Parathyroid adenoma (tissue), 2 donors: ENCODE data around the gene RASAL2.

ENCODE experiments used
- H2AFZ ChIP-seq: fragments of 300-600 bp; sonication (generic); one replicate; pipeline ENCODE4 v1.7.0; 2017; ENCODE audit warnings: antibody characterized with exemption, mild to moderate bottlenecking
- H3K27ac ChIP-seq: fragments of 300-600 bp; sonication (generic); one replicate; pipeline ENCODE4 v1.7.0; 2017
- H3K27me3 ChIP-seq: fragments of 300-600 bp; sonication (generic); one replicate; pipeline ENCODE4 v1.7.0; 2017; ENCODE audit warnings: low read length; ENCODE audit not compliant: control insufficient read depth, insufficient read depth
- H3K36me3 ChIP-seq: fragments of 300-600 bp; sonication (generic); one replicate; pipeline ENCODE4 v1.7.0; 2017; ENCODE audit warnings: low read length; ENCODE audit not compliant: control insufficient read depth, insufficient read depth
- H3K4me1 ChIP-seq: fragments of 300-600 bp; sonication (generic); one replicate; pipeline ENCODE4 v1.7.0; 2017; ENCODE audit warnings: control low read depth
- H3K4me2 ChIP-seq: fragments of 300-600 bp; sonication (generic); one replicate; pipeline ENCODE4 v1.7.0; 2017; ENCODE audit warnings: low read length
- H3K4me3 ChIP-seq: fragments of 300-600 bp; sonication (generic); one replicate; pipeline ENCODE4 v1.7.0; 2017; ENCODE audit warnings: low read depth, low read length
- H3K79me2 ChIP-seq: fragments of 300-600 bp; sonication (generic); one replicate; pipeline ENCODE4 v1.7.0; 2017; ENCODE audit warnings: control low read depth
- H3K9ac ChIP-seq: fragments of 300-600 bp; sonication (generic); one replicate; pipeline ENCODE4 v1.7.0; 2017; ENCODE audit warnings: mild to moderate bottlenecking
- H3K9me3 ChIP-seq: fragments of 300-600 bp; sonication (generic); one replicate; pipeline ENCODE4 v1.7.0; 2017; ENCODE audit warnings: low read length; ENCODE audit not compliant: control insufficient read depth
- TF ChIP-seq, protein P1 (sequence below): fragments of 300-600 bp; sonication (generic); IDR thresholded peaks from one replicate; pipeline ENCODE4 v1.7.0; 2017; ENCODE audit warnings: antibody characterized with exemption, mild to moderate bottlenecking
- donor health status: primary hyperparathyroidism.

The RASAL2 gene

GRCh38 chr1:178107823-178108222 lies 13.9 kb downstream of the RASAL2 start:
- Histone ChIP-seq H3K27me3 (no peaks in the 10 kb centered on the region), H3K4me2 (no peak overlapping the region), H3K79me2 (no peaks in the 10 kb centered on the region), H3K4me1 (no peaks in the 10 kb centered on the region), H2AFZ (no peak overlapping the region), H3K27ac (no peak overlapping the region), H3K9me3 (no peaks in the 10 kb centered on the region), H3K36me3 (no peaks in the 10 kb centered on the region), H3K4me3 (no peak overlapping the region), H3K9ac (no peak overlapping the region)
- TF ChIP-seq, protein P1, sequence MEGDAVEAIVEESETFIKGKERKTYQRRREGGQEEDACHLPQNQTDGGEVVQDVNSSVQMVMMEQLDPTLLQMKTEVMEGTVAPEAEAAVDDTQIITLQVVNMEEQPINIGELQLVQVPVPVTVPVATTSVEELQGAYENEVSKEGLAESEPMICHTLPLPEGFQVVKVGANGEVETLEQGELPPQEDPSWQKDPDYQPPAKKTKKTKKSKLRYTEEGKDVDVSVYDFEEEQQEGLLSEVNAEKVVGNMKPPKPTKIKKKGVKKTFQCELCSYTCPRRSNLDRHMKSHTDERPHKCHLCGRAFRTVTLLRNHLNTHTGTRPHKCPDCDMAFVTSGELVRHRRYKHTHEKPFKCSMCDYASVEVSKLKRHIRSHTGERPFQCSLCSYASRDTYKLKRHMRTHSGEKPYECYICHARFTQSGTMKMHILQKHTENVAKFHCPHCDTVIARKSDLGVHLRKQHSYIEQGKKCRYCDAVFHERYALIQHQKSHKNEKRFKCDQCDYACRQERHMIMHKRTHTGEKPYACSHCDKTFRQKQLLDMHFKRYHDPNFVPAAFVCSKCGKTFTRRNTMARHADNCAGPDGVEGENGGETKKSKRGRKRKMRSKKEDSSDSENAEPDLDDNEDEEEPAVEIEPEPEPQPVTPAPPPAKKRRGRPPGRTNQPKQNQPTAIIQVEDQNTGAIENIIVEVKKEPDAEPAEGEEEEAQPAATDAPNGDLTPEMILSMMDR = no peak

DNA sequence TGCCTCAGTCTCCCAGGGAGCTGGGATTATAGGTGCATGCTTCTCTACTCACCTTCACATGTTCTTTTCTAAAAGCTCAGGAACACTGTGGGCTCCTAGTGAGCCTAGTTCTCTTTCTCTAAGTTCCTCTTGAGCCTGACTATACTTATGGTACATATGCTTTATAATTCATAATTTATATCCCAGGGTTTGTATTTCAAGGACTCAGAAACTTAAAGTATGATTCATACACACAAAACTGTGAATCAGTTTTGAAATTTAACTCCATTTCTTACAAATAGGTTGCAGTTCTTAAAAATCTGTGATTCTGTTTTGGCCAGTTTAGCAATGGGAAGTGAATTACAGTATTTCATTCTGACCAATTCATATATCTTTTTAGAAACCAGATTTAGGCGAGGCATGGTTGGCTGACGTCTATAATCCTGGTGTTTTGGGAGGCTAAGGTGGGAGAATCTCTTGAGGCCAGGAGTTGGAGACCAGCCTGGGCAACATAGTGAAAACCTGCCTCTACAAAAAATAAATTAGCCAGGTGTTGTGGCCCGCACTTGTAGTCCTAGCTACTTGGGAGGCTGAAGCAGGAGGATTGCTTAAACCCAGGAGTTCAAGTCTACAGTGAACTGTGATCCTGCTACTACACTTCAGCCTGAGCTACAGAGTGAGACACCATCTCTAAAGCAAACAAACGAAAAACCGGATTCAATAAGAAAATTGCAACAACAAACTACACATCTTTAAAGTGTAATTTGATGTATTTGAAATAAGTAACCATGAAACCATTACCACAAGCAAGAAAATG lies 15.6 kb downstream of the RASAL2 start:
- Histone ChIP-seq H3K36me3 (no peaks in the 10 kb centered on the region), H3K4me3 (no peak overlapping the region), H3K4me1 (no peaks in the 10 kb centered on the region), H3K9me3 (no peaks in the 10 kb centered on the region), H3K27ac (no peak overlapping the region), H3K79me2 (no peaks in the 10 kb centered on the region), H3K27me3 (no peaks in the 10 kb centered on the region), H2AFZ (no peak overlapping the region), H3K9ac (no peak overlapping the region), H3K4me2 (no peak overlapping the region)
- TF ChIP-seq, protein P1 = no peak

- Histone ChIP-seq H3K27ac (no peak overlapping the region), H3K9ac (no peak overlapping the region), H3K79me2 (peaks cover 2% of the 10 kb centered on the region), H3K9me3 (no peaks in the 10 kb centered on the region), H3K4me2 (no peak overlapping the region), H3K4me1 (no peaks in the 10 kb centered on the region), H3K27me3 (no peaks in the 10 kb centered on the region), H2AFZ (no peak overlapping the region), H3K4me3 (no peak overlapping the region), H3K36me3 (no peaks in the 10 kb centered on the region)
- TF ChIP-seq, protein P1 = no peak
Observed at GRCh38 chr1:178115260-178115659, 21.4 kb downstream of the RASAL2 start.

DNA sequence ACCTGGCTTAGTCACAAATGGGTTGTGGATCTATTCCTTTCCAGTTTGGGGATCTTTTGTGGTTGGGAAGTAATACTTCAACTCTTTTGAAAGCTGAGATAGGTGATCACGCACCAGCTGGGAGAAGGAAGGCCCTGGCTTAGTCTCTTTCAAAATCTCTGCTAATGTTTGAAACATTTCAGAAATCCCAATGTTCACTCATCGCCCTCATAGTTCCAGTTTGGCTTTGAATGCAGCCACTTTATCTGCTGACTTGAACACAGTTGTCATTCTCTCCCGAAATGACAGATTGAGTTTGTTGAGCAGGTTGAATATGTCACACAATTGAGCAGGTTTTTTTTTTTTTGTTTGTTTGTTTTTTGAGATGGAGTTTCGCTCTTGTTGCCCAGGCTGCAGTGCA lies 24.6 kb downstream of the RASAL2 start:
- Histone ChIP-seq H3K4me2 (no peak overlapping the region), H3K79me2 (peaks cover 2% of the 10 kb centered on the region), H3K9me3 (no peaks in the 10 kb centered on the region), H2AFZ (no peak overlapping the region), H3K9ac (no peak overlapping the region), H3K4me1 (no peaks in the 10 kb centered on the region), H3K27me3 (no peaks in the 10 kb centered on the region), H3K27ac (no peak overlapping the region), H3K4me3 (no peak overlapping the region), H3K36me3 (no peaks in the 10 kb centered on the region)
- TF ChIP-seq, protein P1 = no peak

- no peaks in the 10 kb centered on the region for H3K4me1 ChIP-seq
- H3K36me3 ChIP-seq = no peaks in the 10 kb centered on the region
- H2AFZ ChIP-seq = no peak overlapping the region
- H3K9ac ChIP-seq = no peak overlapping the region
- no peak overlapping the region for H3K27ac ChIP-seq
- H3K4me3 ChIP-seq = no peak overlapping the region
- no peaks in the 10 kb centered on the region for H3K27me3 ChIP-seq
- peaks cover 2% of the 10 kb centered on the region for H3K79me2 ChIP-seq
- no peak overlapping the region for H3K4me2 ChIP-seq
- TF ChIP-seq, protein P1 = no peak
- no peaks in the 10 kb centered on the region for H3K9me3 ChIP-seq
Observed at GRCh38 chr1:178119628-178120027, 25.7 kb downstream of the RASAL2 start.
